NB4 (cell line): Measurements from ENCODE around the gene ADAMTS12.

Experiments
- DNase-seq: peaks from one replicate; pipeline ENCODE4 v3.0.0; 2010; ENCODE audit warnings: low read depth
- H3K4me3 ChIP-seq: one replicate; pipeline ENCODE4 v1.5.1; 2011; ENCODE audit warnings: mild to moderate bottlenecking, low read depth, low read length, moderate library complexity
- CTCF ChIP-seq: IDR thresholded peaks from one replicate; pipeline ENCODE4 v1.5.1; 2012; ENCODE audit warnings: low read depth, low read length
- MAX ChIP-seq: IDR thresholded peaks from 2 replicates; pipeline ENCODE4 v1.6.1; 2011; ENCODE audit warnings: low read depth, low read length
- MYC ChIP-seq: IDR thresholded peaks from 2 replicates; pipeline ENCODE4 v1.6.1; 2011; ENCODE audit warnings: low read depth, low read length
- POLR2A ChIP-seq: IDR thresholded peaks from 2 replicates; pipeline ENCODE4 v1.6.1; 2011; ENCODE audit warnings: mild to moderate bottlenecking; ENCODE audit not compliant: insufficient read length; ENCODE audit errors: extremely low read depth

Gene ADAMTS12

GRCh38 chr5:33937707-33938506, 46.1 kb upstream of the ADAMTS12 start:
- H3K4me3 ChIP-seq, result no peak overlapping the region
- no peak for TF ChIP-seq CTCF
- no peak for TF ChIP-seq MAX
- no peak for TF ChIP-seq MYC
- no peak for TF ChIP-seq POLR2A
- DNase-seq, result no peak

- DNase-seq, result no peak
- no peak overlapping the region for H3K4me3 ChIP-seq
- TF ChIP-seq MAX (no peak), MYC (no peak), POLR2A (no peak), CTCF (no peak)
Observed at GRCh38 chr5:33937017-33937706, 45.4 kb upstream of the ADAMTS12 start.

DNA sequence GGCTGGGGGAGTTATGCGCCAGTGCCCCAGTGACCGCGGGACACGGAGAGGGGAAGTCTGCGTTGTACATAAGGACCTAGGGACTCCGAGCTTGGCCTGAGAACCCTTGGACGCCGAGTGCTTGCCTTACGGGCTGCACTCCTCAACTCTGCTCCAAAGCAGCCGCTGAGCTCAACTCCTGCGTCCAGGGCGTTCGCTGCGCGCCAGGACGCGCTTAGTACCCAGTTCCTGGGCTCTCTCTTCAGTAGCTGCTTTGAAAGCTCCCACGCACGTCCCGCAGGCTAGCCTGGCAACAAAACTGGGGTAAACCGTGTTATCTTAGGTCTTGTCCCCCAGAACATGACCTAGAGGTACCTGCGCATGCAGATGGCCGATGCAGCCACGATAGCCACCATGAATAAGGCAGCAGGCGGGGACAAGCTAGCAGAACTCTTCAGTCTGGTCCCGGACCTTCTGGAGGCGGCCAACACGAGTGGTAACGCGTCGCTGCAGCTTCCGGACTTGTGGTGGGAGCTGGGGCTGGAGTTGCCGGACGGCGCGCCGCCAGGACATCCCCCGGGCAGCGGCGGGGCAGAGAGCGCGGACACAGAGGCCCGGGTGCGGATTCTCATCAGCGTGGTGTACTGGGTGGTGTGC, 44.7 kb upstream of the ADAMTS12 start, which contains the start of gene RXFP3:
RXFP3 (plus strand) TSS at position 6 of the 636 bp plus-strand sequence; CDS start at position 361, 355 bp downstream.
- H3K4me3 ChIP-seq, result no peak within 1 kb of the TSS
- no peak for DNase-seq
- no peak for TF ChIP-seq MAX
- no peak for TF ChIP-seq POLR2A
- no peak for TF ChIP-seq CTCF
- TF ChIP-seq MYC, result no peak

DNA sequence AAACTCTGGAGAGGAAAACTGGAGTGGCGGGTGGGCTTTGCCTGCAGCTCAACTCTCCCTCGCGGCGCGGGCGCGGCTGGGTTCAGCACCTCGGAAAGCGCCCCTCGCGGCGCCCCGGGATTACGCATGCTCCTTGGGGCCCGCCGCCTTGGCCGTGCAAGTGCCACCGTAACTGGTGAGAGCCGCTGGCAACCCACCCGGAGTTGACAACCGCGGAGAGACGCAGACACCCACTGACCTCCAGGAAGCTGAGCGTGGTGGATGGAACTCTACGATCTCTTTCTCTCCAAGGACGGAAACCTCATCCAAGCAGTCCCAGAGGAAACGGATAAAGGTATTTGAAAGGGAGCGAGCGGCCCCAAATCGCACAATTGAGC, 44.2 kb upstream of the ADAMTS12 start:
- H3K4me3 ChIP-seq, result no peak overlapping the region
- no peak for TF ChIP-seq MAX
- no peak for TF ChIP-seq CTCF
- TF ChIP-seq MYC, result no peak
- TF ChIP-seq POLR2A, result no peak
- DNase-seq, result peak; percentile 33

- no peak for DNase-seq
- TF ChIP-seq MYC (no peak), POLR2A (no peak), CTCF (no peak), MAX (no peak)
- no peak overlapping the region for H3K4me3 ChIP-seq
Observed at GRCh38 chr5:33934176-33934575, 42.4 kb upstream of the ADAMTS12 start.
